AG09319 (cell line): Measurements from ENCODE around the gene CD4.

Experiments
- DNase-seq: peaks from one replicate; pipeline ENCODE4 v3.0.0-alpha.2; 2010; ENCODE audit warnings: low read depth; ENCODE audit errors: extremely low read depth
- CTCF ChIP-seq: IDR thresholded peaks from 2 replicates; pipeline ENCODE4 v1.5.1; 2011; ENCODE audit warnings: low read depth, mild to moderate bottlenecking, inconsistent platforms, low read length, moderate library complexity

The CD4 gene

GRCh38 chr12:6758506-6759095 is 30.7 kb upstream of the CD4 start:
- no peak for TF ChIP-seq CTCF
- DNase-seq = no peak

- TF ChIP-seq CTCF = no peak
- DNase-seq = no peak
Observed at GRCh38 chr12:6759741-6760140, 29.6 kb upstream of the CD4 start.

GRCh38 chr12:6763380-6763779 is 25.9 kb upstream of the CD4 start:
- TF ChIP-seq CTCF = no peak

GRCh38 chr12:6764011-6764828 is 25.1 kb upstream of the CD4 start:
- no peak for TF ChIP-seq CTCF
- DNase-seq = peak; percentile 97

More at GRCh38 chr12:6763380-6763779, 25.9 kb upstream of the CD4 start:
- DNase-seq = no peak

- DNase-seq = no peak
- TF ChIP-seq CTCF = no peak
Observed at GRCh38 chr12:6765048-6765633, 24.2 kb upstream of the CD4 start.

GRCh38 chr12:6765634-6766581 is 23.4 kb upstream of the CD4 start, which contains the start of gene PTMS:
Gene PTMS, plus strand, starts transcription at chr12:6766363. Its CDS starts 343 bp downstream, at chr12:6766706.
- TF ChIP-seq CTCF = no peak
- peak; percentile 91 for DNase-seq
